Activated gamma-delta T cell treated with Interleukin-2 at 50 U/mL for 16 hours (primary cell): ENCODE results near the gene VRTN.
"Not testable (repeated sequence)": the region's sequence is repeated elsewhere in the genome, so short reads cannot be mapped to it uniquely, and the experiment has no call there.

ENCODE experiments used
- DNase-seq: peaks from one replicate; pipeline ENCODE4 v3.0.0-alpha.2; 2020

The VRTN gene, protein sequence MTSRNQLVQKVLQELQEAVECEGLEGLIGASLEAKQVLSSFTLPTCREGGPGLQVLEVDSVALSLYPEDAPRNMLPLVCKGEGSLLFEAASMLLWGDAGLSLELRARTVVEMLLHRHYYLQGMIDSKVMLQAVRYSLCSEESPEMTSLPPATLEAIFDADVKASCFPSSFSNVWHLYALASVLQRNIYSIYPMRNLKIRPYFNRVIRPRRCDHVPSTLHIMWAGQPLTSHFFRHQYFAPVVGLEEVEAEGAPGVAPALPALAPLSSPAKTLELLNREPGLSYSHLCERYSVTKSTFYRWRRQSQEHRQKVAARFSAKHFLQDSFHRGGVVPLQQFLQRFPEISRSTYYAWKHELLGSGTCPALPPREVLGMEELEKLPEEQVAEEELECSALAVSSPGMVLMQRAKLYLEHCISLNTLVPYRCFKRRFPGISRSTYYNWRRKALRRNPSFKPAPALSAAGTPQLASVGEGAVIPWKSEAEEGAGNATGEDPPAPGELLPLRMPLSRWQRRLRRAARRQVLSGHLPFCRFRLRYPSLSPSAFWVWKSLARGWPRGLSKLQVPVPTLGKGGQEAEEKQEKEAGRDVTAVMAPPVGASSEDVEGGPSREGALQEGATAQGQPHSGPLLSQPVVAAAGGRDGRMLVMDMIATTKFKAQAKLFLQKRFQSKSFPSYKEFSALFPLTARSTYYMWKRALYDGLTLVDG

DNA sequence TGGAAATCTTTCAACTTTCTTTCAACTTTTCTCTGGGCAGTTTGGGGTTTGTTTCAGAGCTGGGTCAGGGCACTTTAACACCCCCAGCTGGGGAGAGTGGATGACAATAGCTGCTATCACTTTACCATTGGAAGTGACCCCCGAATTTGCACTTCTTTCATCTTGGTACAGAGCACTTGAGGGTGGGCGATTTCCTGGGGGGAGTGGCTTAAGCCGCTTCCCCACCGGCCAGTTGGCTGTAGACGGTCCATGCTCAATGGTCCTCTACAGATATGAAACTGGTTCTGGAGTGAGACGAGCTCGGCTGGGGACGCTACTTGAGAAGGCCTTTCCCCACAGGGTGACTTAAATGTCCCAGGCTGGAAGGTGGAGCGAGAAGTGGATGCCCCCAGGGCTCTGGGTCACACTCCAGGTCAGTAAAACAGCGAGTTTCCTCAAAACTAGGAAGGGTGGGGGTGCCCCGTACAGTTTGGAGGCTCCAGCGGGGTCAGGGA lies at the start of gene VRTN:
VRTN (plus strand) TSS at position 231 of the 494 bp plus-strand sequence. CDS start 8,313 bp downstream, outside the sequence.
- no peak for DNase-seq

DNA sequence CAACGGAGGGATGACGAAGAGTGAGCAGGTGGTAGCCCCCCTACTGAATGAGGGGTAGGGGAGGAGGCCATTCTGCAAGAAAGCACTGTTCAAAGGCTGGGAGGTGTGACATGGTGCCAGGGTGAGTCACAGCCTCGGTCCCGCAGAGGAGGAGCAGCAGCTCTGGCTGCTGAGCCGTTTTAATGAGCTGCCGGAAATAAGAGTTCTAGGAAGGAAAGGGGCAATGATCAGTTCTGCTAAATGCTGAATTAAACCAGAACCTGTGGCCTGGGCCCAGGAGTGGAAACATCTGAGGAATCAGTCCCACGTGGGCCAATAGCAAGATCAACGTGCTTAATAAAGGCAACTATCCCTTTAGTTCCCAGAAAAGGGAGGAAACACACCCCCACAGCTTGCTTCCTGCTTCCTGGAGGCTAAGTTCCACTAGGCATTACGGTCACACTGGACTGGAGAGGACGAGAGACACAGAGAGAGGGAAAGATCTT lies 49.2 kb upstream of the VRTN start:
- peak; percentile 53 for DNase-seq

DNA sequence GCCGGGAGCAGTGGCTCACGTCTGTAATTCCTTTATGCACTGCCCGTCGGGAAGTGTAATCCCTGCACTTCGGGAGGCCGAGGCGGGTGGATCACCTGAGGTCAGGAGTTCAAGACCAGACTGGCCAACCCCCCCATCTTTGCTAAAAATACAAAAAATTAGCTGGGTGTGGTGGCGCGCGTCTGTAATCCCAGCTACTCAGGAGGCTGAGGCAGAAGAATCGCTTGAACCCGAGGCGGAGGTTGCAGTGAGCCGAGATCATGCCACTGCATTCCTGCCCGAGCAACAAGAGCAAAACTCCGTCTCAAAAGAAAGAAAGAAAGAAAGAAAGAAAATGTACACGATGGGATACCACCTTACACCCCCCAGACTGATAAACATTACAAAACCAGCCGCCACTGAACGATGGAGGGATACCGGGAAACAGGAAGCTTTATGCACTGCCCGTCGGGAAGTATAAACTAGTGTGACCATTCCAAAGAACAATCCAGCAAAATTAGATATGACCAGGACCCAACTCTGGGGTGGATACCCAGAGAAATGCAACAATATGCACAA lies 46.6 kb upstream of the VRTN start:
- DNase-seq, result no peak

DNA sequence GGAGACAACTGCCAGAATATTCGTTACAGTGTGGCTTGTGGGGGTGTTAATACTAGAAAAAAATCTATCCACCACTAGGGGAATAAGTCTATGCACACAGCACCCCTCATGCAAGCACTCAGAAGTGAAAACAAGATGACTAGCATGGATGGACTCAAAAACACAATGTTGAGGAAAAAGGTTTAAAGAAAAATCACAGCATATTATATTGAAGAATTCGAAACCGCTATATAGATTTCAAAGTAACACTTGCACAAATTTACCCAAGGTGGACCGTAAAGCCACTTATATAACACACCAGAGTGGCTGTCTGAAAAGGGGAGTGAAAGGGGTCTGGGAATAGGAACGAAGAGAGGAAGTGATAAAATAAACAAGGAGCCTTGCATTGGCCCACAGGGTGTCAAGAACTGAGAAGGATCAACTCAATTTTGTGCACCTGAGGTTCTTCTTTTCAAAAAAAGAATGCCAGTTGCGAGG lies 46.1 kb upstream of the VRTN start:
- peak; percentile 19 for DNase-seq

DNA sequence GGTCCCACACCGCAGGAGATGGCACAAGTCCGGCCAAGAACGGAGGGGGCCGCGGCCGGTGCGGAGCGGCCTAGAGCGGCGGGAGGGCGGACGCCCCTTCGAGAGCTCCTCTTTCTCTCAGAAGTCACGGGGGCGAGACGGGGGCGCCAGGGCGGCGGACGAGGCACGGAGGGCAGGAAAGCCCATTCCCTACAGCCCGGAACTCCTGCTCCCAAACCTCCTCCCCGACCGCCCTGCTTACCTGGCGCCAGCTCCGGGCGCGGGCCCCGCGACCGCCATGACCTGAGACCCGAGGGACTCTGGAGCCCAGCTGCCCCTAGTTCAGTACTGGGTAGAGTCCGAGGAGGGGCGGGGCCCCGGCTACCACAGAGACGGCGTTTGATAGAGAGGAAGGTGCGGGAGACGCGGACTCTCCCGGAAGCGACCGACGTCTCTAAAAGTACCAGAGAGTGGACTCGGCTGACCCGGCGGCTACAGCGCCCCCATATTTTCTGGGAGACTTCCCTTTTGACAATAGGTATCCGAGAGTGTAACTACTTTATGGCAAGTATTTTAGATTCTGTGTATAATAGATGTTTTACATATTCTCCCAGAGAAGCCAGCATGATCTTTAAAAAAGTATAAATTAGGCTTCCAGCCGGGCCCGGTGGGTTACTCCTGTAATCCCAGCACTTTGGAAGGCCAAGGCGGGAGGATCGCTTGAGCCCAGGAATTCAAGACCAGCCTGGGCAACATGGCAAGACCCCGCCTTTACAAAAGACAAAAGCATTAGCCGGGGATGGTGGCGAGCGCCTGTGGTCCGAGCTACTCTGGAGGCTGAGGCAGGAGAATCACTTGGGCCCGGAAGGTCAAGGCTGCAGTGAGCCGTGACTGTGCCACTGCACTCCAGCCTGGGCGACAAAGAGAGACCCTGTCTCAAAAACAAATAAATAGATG lies 45.4 kb upstream of the VRTN start, which contains the start of gene ABCD4:
ABCD4 (minus strand) TSS at position 301 of the 936 bp plus-strand sequence; CDS start at position 279, 22 bp downstream.
- peak; percentile 88 for DNase-seq

DNA sequence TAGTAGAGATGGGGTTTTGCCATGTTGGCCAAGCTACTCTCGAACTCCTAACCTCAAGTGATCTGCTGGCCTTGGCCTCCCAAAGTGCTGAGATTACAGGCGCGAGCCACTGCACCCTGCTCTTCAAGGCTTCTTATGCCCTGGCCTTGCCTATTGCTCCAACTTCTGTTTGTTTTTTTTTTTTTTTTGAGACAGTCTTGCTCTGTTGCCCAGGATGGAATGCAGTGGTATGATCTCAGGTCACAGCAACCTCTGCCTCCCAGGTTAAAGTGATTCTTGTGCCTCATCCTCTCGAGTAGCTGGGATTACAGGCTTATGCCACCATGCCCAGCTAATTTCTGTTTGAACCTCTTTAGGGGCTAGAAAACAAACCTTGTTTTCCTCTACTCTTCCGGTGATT lies 39.6 kb upstream of the VRTN start:
- no peak for DNase-seq

DNA sequence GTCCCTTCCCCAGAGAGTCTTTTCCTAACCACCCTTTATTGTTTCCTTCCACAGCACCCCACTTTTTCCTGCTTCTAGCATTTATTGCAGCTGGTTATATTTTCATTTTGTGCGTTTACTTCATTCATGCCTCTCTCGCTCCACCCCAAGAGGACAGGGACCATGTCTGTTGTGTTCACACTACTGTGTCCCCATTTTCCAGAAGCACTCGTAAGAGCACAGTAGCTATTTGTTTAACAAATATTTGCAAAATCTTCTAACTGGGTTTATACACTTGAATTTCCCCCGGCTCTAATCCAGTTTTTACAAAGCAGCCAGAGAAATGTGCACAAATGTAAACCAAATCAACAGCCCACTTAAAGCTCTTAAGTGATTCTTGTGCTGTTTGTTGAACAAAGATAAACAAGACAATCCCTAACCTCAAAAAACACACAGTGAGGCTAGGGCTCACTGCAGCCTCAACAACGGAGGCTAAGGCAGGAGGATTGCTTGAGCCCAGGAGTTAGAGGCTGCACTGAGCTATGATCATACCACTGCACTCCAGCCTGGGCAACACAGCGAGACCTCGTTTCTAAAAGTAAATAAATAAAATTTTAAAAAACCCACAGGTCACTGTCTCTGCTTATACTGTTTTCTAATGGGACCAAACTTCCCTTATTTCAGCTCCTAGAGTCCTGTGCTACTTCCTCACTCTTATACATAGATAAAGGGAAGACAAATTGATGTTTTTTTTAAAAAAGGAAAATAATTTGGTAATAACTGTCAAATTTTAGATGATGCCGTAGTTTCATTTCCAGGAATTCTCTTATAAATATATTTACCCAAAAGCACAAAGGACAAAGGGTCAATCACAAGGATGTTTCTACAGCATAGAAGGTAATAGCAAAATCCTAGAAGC lies 38.9 kb upstream of the VRTN start:
- no peak for DNase-seq

DNA sequence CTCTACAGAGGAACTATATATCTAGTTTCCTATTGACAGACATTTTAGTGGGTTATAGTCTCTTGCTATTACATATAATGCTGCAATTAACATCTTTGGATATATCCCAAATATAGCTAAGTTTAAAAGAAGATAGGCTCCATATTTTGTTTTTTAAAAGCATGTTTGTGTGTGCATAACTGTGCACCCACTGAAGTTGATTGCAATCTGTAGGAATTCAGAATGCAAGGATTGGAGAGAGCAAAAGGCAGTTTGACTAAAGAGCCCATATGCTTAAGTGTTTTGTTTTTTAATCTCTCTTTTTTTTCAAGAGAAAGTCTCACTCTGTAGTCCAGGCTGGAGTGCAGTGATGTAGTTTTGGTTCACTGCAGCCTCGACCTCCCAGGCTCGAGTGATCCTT lies 36.1 kb upstream of the VRTN start:
- DNase-seq, result no peak

DNA sequence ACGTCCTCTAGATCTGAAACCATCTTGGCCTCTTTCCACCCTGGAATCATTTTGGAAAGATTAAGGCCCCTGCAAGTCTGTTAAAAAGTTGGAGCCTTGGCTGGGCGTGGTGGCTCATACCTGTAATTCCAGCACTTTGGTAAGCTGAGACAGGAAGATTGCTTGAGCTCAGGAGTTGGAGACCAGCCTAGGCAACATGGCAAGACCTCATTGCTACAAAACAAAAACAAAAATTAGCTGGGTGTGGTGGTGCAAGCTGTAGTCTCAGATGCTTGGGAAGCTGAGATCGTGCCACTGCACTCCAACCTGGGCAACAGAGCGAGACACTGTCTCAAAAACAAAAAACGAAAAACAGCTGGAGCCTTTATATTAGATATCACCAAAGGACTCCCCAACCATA lies 34.7 kb upstream of the VRTN start:
- no peak for DNase-seq

DNA sequence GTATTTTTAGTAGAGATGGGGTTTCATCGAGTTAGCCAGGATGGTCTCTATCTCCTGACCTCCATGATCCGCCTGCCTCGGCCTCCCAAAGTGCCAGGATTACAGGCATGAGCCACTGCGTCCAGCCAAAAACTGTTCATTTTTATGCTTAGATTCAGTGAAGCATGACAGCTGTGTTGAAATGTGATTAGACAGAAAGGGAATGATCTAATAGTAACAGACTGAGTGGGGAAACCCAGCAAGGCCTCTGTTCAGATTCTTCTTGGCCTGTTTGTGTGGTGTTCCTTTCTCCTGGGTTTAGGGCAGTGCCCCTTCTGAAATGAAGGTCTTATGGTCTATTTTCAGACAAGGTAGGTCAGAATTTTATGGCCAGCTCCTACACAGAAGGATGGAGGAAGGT lies 33.7 kb upstream of the VRTN start:
- DNase-seq, result no peak

DNA sequence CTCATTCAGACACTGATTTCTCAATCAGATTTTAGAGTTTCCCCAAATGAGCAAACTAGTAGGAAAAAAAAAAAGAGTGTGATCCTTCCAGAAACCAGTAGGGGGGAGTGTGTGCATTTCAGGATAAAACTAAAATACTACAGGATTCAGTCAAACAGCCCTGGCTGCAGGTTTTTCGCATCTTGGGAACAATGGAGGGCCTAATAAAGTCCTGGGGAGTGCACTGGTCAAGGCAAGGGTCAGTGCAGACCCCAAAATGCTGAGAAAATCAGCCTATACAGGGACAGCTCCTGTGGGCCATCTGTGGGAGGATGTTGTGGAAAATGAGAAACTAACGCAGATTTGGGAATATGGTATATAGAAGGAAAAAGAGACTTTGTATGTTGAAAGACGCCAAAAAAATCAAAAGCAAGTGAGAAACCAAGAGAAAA lies 23.3 kb upstream of the VRTN start:
- DNase-seq, result no peak

DNA sequence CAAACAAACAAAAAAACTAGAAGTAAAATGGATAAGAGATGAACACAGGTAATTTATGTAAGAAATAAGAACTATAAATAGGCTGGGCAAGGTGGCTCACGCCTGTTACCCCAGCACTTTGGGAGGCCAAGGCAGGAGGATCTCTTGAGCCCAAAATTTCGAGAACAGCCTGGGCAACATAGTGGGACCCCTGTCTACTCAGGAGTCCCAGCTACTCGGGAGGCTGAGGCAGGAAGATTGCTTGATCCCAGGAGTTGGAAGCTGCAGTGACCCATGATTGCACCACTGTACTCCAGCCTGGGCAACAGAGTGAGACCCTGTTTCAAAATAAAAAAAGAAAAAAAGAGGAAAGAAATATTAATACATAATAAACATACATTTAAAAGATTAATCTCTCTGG lies 22.8 kb upstream of the VRTN start:
- DNase-seq, result no peak

DNA sequence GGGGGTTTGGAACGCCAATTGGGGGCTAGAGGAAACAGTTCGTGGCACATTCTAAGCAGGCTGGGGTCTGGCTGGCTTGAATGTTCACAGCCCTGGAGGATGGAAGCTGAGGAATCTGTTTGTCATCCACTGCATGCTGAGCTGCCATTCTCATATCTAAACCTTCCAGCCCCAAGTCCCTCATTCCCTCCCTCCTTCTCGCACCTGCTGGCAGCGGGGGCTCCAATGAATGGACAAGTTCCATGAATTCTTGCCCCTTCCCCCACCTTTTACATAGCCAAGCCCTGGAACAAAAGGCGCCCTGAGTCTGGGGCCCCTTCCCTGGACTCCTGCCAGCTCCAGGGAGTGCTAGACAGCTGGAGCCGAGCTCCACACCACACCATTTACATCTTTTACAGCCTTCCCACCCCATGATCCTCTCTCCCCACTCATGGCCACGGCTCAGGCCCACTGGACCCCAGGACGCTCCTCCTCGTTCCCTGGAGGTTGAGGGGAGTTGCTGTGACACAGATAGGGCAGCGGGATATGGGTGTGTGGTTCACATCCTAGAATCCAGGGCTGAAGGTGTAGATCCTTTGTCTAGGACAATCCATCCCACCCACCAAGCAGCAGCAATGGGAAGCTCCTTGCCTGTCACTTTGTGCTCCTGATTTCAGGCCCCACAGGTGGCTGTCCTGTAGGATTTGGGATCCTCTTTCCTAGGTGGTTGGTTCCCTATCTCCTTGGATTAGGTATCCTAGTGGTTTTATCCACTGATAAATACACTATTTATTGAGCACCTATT lies 21.7 kb upstream of the VRTN start:
- no peak for DNase-seq

DNA sequence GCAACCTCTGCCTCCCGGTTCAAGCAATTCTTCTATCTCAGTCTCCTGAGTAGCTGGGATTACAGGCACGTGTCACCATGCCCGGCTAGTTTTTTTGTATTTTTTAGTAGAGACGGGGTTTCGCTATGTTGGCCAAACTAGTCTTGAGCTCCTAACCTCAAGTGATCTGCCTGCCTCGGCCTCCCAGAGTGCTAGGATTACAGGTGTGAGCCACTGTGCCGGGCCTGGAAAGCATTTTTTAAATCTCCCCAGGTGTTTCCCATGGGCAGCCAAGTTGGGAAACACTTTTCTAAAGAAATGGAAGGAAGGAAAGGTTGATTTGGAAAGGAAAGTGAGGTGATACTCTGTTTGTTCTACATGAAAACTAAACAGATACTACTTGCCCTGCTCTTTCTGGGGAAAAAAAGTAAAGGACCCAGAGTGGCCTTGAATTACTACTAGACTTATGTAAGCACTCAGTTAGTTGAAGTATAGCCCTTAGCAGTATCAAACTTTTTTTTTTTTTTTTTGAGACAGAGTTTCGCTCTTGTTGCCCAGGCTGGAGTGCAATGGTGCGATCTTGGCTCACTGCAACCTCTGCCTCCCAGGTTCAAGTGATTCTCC lies 18.2 kb upstream of the VRTN start:
- DNase-seq, result not testable (repeated sequence)

DNA sequence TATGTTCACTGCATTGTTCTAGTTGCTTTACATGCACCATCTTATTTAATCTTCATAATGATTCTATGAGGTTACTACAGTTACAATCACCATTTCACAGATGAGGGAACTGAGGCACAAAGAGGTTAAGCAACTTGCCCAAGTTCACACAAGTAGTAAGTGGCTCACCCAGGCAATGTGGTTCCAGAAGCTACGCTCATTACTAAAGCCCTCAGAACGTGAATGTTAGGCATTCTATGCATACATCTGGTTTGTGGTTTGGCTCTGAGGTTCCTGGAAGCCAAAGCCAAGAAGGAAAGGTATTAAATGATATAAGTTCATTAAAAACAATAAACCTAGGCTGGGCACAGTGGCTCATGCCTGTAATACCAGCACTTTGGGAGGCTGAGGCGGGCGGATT lies 14.4 kb upstream of the VRTN start:
- no peak for DNase-seq

DNA sequence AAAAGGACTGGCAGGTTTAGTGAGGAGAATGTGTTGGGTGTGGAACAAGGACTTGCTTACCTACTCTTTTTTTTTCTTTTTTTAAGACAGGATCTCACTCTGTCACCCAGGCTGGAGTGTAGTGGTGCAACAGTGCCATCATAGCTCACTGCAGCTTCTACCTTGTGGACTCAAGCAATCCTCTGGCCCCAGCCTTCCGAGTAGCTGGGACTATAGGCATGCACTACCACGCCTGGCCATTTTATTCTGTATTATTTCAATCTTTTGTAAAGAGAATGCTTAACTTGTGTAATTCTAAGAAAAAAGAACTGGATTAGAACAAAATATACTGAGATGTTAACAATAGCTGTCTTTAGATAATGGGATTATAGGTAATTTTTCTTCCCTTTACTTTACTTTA lies 1.9 kb upstream of the VRTN start:
- DNase-seq, result no peak

DNA sequence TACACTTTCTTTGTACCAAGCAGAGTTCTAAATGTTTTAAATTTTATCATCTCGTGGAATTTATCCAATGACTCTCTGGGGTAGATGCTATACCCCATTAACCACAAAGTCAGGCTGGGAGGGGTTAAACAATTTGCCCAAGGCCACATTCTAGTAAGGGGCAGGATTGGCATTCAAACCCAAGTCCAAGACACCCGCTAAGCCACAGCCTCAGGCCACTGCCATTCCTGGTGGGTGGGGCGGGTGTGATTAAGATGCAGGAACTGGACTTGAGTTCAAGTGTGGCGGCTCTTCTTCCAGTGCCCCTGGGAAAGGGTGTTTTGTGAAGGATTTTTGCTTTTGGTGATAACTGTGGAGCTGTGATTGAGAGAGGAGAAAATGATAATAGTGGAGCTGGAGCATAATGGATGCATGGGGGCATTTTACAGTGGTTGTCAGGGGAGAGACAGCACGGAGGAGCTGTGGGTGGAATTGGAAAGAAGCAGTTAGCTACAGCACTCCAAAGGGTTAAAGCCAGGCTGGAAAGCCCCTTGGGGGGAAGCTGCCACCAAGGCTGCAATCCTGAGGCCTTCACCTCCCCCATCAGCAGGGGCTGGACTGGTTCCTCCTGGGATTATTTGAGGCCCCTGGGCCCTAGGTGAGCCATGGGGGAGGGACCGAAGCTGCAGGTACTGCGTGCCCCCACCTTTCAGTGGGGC lies 1.0 kb upstream of the VRTN start:
- no peak for DNase-seq

DNA sequence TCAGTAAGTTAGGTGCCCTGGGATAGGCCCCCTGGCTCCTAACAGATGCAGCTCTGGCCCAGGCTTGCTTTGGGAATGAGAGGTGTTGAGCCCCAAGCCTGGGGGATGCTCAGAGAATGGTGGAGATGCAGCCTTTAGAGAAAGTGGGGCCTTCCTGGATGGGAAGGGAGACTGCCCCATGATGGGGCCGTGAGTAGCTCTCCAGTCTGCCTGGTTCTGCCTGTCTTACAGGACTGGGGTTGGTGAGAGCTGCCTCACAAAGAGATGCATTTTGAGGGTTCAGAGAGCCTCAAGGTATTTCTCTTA lies 523 bp upstream of the VRTN start:
- no peak for DNase-seq

DNA sequence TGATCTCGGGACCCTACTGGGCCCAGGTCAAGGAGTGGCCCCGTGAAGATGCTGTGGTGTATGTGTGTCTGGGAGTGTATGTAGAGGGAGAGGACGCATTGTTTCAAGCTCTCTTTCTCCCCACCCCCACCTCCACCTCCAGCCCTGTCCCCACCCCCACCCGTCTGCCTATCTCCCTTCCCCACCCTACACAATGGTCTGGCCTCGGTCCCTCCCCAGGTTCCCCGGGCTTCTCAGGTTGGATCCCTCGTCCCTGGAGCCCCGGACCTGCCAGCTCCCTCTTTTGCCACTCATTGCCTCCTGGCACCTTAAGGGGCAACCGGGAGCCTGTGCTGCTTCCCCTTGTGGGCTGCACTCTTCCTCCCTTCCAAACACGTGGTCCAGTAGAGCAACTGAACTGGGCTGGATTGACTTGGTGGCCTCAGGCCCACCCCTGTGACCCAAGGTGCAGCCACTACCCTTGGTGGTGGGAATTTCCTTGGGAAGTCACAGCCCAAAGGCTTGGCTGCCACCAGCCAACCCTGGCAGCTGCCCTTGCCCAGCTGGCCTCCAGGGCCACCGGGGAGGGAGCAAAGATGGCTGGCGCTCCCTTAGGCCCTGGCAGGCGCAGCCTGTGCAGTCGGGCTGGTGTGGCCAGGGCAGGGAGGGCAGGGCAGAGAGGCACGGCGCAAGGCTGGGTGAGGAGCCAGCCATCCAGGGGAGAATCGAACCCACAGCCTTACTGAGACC lies 628 bp downstream of the VRTN start:
- no peak for DNase-seq
